ENCODE results near the gene CXCL12. TPM values are rescaled to one million over a fixed set of nuclear protein-coding genes. Genes with fewer than 3 reads are reported as not detected.

Gene CXCL12
- total RNA-seq, 1 donor from 2014 or later: 0.97 TPM

DNA sequence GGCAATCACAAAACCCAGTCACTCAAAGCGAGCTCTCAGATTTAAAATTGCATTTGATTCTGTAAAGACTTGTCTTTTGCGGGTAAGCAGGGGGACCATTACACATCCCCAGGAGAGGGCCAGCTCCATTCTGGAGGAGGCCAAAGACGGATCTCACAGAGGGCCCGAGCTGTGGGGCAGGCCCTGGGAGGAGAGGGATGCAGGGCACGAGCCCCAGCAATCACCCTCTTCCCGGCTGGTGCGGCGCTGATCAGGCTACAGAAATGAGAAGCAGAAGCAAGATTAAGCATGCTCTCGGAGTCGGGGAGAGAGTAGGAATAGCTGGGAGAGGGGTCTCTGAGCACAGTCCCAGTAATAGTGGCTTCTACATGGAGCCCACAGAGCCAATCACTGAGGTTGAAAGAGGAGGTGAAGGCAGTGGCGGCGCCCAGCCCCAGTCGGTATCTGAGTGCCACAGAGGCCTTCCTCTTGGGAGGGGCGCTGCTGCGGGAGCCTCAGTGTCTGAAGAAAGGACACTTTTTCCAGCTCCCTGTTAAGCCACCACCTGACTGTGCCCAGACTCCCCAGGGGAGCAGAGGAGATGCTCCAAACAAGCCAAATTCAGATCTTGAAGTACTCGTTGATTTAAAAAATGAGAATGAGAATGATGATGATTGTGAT is 7.1 kb downstream of the CXCL12 start:
- Mint-ChIP-seq H3K27ac (ENCODE audit: unreplicated experiment) (no peak overlapping the region), H3K4me1 (ENCODE audit: unreplicated experiment) (peaks cover 2% of the 10 kb centered on the region), H3K9me3 (ENCODE audit: unreplicated experiment) (no peaks in the 10 kb centered on the region), H3K36me3 (ENCODE audit: low read depth, unreplicated experiment) (no peaks in the 10 kb centered on the region), H3K4me3 (ENCODE audit: unreplicated experiment) (no peak overlapping the region), H3K27me3 (ENCODE audit: unreplicated experiment) (peaks cover 3% of the 10 kb centered on the region)
- TF ChIP-seq, protein P1, sequence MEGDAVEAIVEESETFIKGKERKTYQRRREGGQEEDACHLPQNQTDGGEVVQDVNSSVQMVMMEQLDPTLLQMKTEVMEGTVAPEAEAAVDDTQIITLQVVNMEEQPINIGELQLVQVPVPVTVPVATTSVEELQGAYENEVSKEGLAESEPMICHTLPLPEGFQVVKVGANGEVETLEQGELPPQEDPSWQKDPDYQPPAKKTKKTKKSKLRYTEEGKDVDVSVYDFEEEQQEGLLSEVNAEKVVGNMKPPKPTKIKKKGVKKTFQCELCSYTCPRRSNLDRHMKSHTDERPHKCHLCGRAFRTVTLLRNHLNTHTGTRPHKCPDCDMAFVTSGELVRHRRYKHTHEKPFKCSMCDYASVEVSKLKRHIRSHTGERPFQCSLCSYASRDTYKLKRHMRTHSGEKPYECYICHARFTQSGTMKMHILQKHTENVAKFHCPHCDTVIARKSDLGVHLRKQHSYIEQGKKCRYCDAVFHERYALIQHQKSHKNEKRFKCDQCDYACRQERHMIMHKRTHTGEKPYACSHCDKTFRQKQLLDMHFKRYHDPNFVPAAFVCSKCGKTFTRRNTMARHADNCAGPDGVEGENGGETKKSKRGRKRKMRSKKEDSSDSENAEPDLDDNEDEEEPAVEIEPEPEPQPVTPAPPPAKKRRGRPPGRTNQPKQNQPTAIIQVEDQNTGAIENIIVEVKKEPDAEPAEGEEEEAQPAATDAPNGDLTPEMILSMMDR (IDR thresholded peaks at IDR 0.05; ENCODE audit: unreplicated experiment): no peak
- DNase-seq (ENCODE audit: low spot score): no peak

- no peaks in the 10 kb centered on the region for H3K36me3 Mint-ChIP-seq (ENCODE audit: low read depth, unreplicated experiment)
These were observed 8.3 kb downstream of the CXCL12 start for GRCh38 chr10:44376472-44377099.

GRCh38 chr10:44374155-44374554 is 10.7 kb downstream of the CXCL12 start:
- Mint-ChIP-seq H3K27ac (ENCODE audit: unreplicated experiment) (no peak overlapping the region), H3K36me3 (ENCODE audit: low read depth, unreplicated experiment) (no peaks in the 10 kb centered on the region), H3K27me3 (ENCODE audit: unreplicated experiment) (peaks cover 2% of the 10 kb centered on the region), H3K4me3 (ENCODE audit: unreplicated experiment) (no peak overlapping the region), H3K4me1 (ENCODE audit: unreplicated experiment) (peaks cover 10% of the 10 kb centered on the region), H3K9me3 (ENCODE audit: unreplicated experiment) (no peaks in the 10 kb centered on the region)
- DNase-seq (ENCODE audit: low spot score): no peak
- TF ChIP-seq, protein P1 (IDR thresholded peaks at IDR 0.05; ENCODE audit: unreplicated experiment): no peak

More at GRCh38 chr10:44376472-44377099, 8.3 kb downstream of the CXCL12 start:
- no peak for DNase-seq (ENCODE audit: low spot score)
- Mint-ChIP-seq H3K4me1 (ENCODE audit: unreplicated experiment) (peaks cover 3% of the 10 kb centered on the region), H3K9me3 (ENCODE audit: unreplicated experiment) (no peaks in the 10 kb centered on the region), H3K27ac (ENCODE audit: unreplicated experiment) (no peak overlapping the region), H3K4me3 (ENCODE audit: unreplicated experiment) (no peak overlapping the region), H3K27me3 (ENCODE audit: unreplicated experiment) (peaks cover 2% of the 10 kb centered on the region)
- TF ChIP-seq, protein P1 (IDR thresholded peaks at IDR 0.05; ENCODE audit: unreplicated experiment): no peak

GRCh38 chr10:44373341-44373995 is 11.4 kb downstream of the CXCL12 start:
- Mint-ChIP-seq H3K27ac (ENCODE audit: unreplicated experiment) (no peak overlapping the region), H3K4me1 (ENCODE audit: unreplicated experiment) (peaks cover 10% of the 10 kb centered on the region), H3K27me3 (ENCODE audit: unreplicated experiment) (peaks cover 2% of the 10 kb centered on the region), H3K36me3 (ENCODE audit: low read depth, unreplicated experiment) (no peaks in the 10 kb centered on the region), H3K9me3 (ENCODE audit: unreplicated experiment) (no peaks in the 10 kb centered on the region), H3K4me3 (ENCODE audit: unreplicated experiment) (no peak overlapping the region)
- TF ChIP-seq, protein P1 (IDR thresholded peaks at IDR 0.05; ENCODE audit: unreplicated experiment): no peak
- no peak for DNase-seq (ENCODE audit: low spot score)

DNA sequence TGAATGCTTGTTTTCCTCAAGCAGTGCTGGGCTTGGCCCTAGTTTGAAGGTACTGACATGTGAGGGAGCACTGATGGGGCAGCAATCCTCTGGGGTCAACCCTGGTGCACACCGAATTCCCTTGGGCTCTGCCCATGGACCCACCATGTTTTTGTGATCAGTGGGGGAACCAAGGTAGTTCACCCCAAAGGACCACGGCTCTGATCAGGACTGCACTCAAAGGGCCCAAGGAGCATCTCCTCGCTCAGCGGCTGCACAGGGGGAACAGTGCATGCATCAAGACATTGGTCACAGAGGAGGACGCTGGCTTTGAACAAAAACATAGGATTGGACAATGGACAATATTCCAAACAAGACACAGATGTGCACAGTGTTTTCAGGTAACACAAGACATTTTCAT is 12.7 kb downstream of the CXCL12 start:
- H3K36me3 Mint-ChIP-seq (ENCODE audit: low read depth, unreplicated experiment): no peaks in the 10 kb centered on the region
- no peaks in the 10 kb centered on the region for H3K27me3 Mint-ChIP-seq (ENCODE audit: unreplicated experiment)
- H3K9me3 Mint-ChIP-seq (ENCODE audit: unreplicated experiment): no peaks in the 10 kb centered on the region
- no peak overlapping the region for H3K27ac Mint-ChIP-seq (ENCODE audit: unreplicated experiment)
- DNase-seq (ENCODE audit: low spot score): no peak
- peaks cover 10% of the 10 kb centered on the region for H3K4me1 Mint-ChIP-seq (ENCODE audit: unreplicated experiment)
- TF ChIP-seq, protein P1 (IDR thresholded peaks at IDR 0.05; ENCODE audit: unreplicated experiment): no peak
- no peak overlapping the region for H3K4me3 Mint-ChIP-seq (ENCODE audit: unreplicated experiment)

All from endothelial cell (in vitro differentiated cells).